Measurements from ENCODE around the gene SESTD1. TPM values are rescaled to one million over a fixed set of nuclear protein-coding genes. Genes with fewer than 3 reads are reported as not detected.

Gene SESTD1
- total RNA-seq, 3 donors from 2014 or later (not counting 1 experiment from before 2014, with no cell fraction given) = 14.7 to 25.2 (median 19.0) TPM

- H3K27me3 ChIP-seq (ENCODE audit: control insufficient read depth, insufficient read depth, low read length) = no peaks in the 10 kb centered on the region
- DNase-seq (no peak), ATAC-seq (no peak)
- Mint-ChIP-seq H3K27me3 (ENCODE audit: low read depth in 2 of 2) (no peaks in the 10 kb centered on the region), H3K9me3 (peaks cover 2 to 8% of the 10 kb centered on the region in 2 donors), H3K36me3 (no peaks in the 10 kb centered on the region), H3K4me1 (no peaks in the 10 kb centered on the region), H3K4me3 (no peak overlapping the region), H3K27ac (no peak overlapping the region)
- no peak overlapping the region for H3K4me3 ChIP-seq (ENCODE audit: low read length)
- intact Hi-C loops (cut with micrococcal nuclease) = no loop called here
- 76% methylated on average over 2 of the region's 2 CpGs for WGBS (ENCODE audit: insufficient coverage)
- no peaks in the 10 kb centered on the region for H3K36me3 ChIP-seq (ENCODE audit: control insufficient read depth, insufficient read depth, low read length)
- no peak overlapping the region for H3K27ac ChIP-seq (ENCODE audit: low read length)
- H3K9me3 ChIP-seq (ENCODE audit: control insufficient read depth, insufficient read depth, low read length) = no peaks in the 10 kb centered on the region
- H3K4me1 ChIP-seq (ENCODE audit: control insufficient read depth, insufficient read depth, low read length) = no peaks in the 10 kb centered on the region
- TF ChIP-seq, protein P1, sequence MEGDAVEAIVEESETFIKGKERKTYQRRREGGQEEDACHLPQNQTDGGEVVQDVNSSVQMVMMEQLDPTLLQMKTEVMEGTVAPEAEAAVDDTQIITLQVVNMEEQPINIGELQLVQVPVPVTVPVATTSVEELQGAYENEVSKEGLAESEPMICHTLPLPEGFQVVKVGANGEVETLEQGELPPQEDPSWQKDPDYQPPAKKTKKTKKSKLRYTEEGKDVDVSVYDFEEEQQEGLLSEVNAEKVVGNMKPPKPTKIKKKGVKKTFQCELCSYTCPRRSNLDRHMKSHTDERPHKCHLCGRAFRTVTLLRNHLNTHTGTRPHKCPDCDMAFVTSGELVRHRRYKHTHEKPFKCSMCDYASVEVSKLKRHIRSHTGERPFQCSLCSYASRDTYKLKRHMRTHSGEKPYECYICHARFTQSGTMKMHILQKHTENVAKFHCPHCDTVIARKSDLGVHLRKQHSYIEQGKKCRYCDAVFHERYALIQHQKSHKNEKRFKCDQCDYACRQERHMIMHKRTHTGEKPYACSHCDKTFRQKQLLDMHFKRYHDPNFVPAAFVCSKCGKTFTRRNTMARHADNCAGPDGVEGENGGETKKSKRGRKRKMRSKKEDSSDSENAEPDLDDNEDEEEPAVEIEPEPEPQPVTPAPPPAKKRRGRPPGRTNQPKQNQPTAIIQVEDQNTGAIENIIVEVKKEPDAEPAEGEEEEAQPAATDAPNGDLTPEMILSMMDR (IDR thresholded peaks at IDR 0.05) = no peak
Observed at GRCh38 chr2:179082697-179083096, 181.9 kb downstream of the SESTD1 start.

DNA sequence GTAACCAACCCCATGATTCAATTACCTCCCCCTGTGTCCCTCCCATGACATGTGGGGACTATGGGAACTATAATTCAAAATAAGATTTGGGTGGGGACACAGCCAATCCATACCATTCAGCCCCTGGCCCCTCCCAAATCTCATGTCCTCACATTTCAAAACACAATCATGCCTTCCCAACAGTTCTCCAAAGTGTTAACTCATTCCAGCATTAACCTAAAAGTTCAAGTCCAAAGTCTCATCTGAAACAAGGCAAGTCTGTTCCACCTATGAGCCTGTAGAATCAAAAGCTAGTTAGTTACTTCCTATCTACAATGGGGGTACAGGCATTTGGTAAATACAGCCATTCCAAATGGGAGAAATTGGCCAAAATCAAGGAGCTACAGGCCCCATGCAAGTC is 182.7 kb downstream of the SESTD1 start:
- no peak for DNase-seq

DNA sequence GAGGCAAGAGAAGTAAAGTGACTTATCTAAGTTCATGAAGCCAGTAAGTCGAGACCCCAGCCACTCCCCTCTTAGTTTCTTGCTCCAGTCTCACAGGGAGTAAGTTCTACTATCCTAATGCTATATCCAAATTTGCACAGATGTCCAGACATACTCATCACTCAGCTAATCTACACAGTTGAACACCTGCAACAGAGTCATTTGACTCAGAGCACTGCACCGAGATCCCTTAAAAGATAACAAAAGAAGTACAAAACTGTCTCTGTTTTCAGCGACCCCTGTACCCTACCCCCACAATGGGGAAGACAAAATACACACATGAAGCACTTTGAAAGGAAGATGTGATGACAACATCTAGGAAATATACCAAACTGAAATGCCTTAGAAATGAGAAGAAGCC is 192.1 kb downstream of the SESTD1 start:
- H3K36me3 Mint-ChIP-seq = no peaks in the 10 kb centered on the region

More for the DNA sequence above, 182.7 kb downstream of the SESTD1 start:
- Mint-ChIP-seq H3K27me3 (ENCODE audit: low read depth in 2 of 2) (no peaks in the 10 kb centered on the region), H3K4me3 (no peak overlapping the region), H3K27ac (no peak overlapping the region), H3K36me3 (no peaks in the 10 kb centered on the region), H3K4me1 (no peaks in the 10 kb centered on the region), H3K9me3 (peaks cover 5 to 14% of the 10 kb centered on the region in 2 donors)
- intact Hi-C loops (cut with micrococcal nuclease) = no loop called here
- H3K36me3 ChIP-seq (ENCODE audit: control insufficient read depth, insufficient read depth, low read length) = no peaks in the 10 kb centered on the region
- no peaks in the 10 kb centered on the region for H3K4me1 ChIP-seq (ENCODE audit: control insufficient read depth, insufficient read depth, low read length)
- no peak overlapping the region for H3K27ac ChIP-seq (ENCODE audit: low read length)
- ATAC-seq = no peak
- no peak overlapping the region for H3K4me3 ChIP-seq (ENCODE audit: low read length)
- TF ChIP-seq, protein P1 (IDR thresholded peaks at IDR 0.05) = no peak
- no peaks in the 10 kb centered on the region for H3K27me3 ChIP-seq (ENCODE audit: control insufficient read depth, insufficient read depth, low read length)
- H3K9me3 ChIP-seq (ENCODE audit: control insufficient read depth, insufficient read depth, low read length) = no peaks in the 10 kb centered on the region

More for the DNA sequence above, 192.1 kb downstream of the SESTD1 start:
- TF ChIP-seq, protein P1 (IDR thresholded peaks at IDR 0.05) = no peak
- Histone ChIP-seq H3K27me3 (ENCODE audit: control insufficient read depth, insufficient read depth, low read length) (peaks cover 2% of the 10 kb centered on the region), H3K36me3 (ENCODE audit: control insufficient read depth, insufficient read depth, low read length) (no peaks in the 10 kb centered on the region), H3K9me3 (ENCODE audit: control insufficient read depth, insufficient read depth, low read length) (no peaks in the 10 kb centered on the region), H3K27ac (ENCODE audit: low read length) (no peak overlapping the region), H3K4me1 (ENCODE audit: control insufficient read depth, insufficient read depth, low read length) (no peaks in the 10 kb centered on the region), H3K4me3 (ENCODE audit: low read length) (no peak overlapping the region)
- Mint-ChIP-seq H3K4me1 (no peaks in the 10 kb centered on the region), H3K9me3 (peaks cover 4 to 5% of the 10 kb centered on the region in 2 donors), H3K27ac (no peak overlapping the region), H3K4me3 (no peak overlapping the region), H3K27me3 (ENCODE audit: low read depth in 2 of 2) (peaks cover 0 to under 1% of the 10 kb centered on the region in 2 donors)
- DNase-seq (no peak), ATAC-seq (no peak)
- 68% methylated on average over 3 of the region's 3 CpGs for WGBS (ENCODE audit: insufficient coverage)
- intact Hi-C loops (cut with micrococcal nuclease) = no loop called here
